Measurements from ENCODE around the gene WIPF2. TPM values are rescaled to one million over a fixed set of nuclear protein-coding genes. Genes with fewer than 3 reads are reported as not detected.
"Not testable (repeated sequence)": the region's sequence is repeated elsewhere in the genome, so short reads cannot be mapped to it uniquely, and the experiment has no call there.

The WIPF2 gene
- total and polyA plus RNA-seq, 5 donors from 2014 or later = 8.0 to 40.7 (median 9.6) TPM

DNA sequence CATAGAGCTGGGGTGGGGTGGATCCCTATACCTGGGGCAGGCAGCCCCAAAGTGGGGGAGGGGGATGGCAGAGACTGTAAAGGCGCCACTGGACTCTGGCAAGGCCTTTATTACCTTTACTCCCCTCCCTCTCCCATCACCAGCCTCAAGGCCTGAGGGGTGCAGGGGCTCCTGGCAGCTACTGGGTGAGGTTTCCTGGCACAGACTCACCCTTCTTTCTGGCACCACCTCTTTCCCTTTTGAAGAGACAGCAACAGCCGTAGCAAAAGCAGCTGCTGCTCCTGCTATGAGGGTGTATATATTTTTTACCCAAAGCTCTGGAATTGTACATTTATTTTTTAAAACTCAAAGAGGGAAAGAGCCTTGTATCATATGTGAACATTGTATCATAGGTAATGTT is 24.3 kb upstream of the WIPF2 start:
- Histone ChIP-seq H3K27me3 (ENCODE audit: control insufficient read depth, insufficient read depth, low read length) (peaks cover 2% of the 10 kb centered on the region), H3K27ac (ENCODE audit: insufficient read depth, low read length, poor library complexity, severe bottlenecking) (no peak overlapping the region), H3K4me3 (ENCODE audit: low read depth, low read length) (no peak overlapping the region), H3K4me1 (ENCODE audit: control insufficient read depth, insufficient read depth, low read length, poor library complexity, severe bottlenecking) (peaks cover 12% of the 10 kb centered on the region), H3K9me3 (ENCODE audit: control insufficient read depth in 2 of 2, low read length in 2 of 2) (no peaks in the 10 kb centered on the region), H3K36me3 (ENCODE audit: control insufficient read depth, insufficient read depth, low read length) (no peaks in the 10 kb centered on the region)
- DNase-seq = no peak
- Mint-ChIP-seq H3K36me3 (no peaks in the 10 kb centered on the region), H3K27ac (no peak overlapping the region), H3K4me1 (peaks cover 3 to 15% (median 6%) of the 10 kb centered on the region in 4 donors), H3K4me3 (peak overlapping the region in 1 of 4 donors; percentile 71), H3K9me3 (peaks cover 0 to 1% (median 0%) of the 10 kb centered on the region in 7 donors), H3K27me3 (peaks cover 5% of the 10 kb centered on the region)
- ATAC-seq (ENCODE audit: low read depth in 2 of 2) = no peak

DNA sequence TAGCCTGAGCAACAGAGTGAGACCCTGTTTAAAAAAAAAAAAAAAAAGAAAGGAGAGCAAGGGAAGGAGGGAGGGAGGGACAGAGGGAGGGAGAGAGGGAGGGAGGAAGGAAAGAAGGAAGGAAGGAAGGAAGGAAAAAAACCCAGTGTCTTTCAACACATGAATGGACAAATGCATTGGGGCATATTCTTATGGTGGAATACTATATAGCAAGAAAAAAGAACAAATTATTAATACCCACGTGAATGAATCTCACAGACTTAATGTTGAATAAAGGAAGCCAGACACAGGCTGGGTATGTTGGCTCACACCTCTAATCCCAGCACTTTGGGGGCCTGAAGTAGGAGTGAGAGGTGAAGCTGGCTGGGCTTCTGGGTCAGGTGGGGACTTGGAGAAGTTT is 21.6 kb upstream of the WIPF2 start:
- no peak overlapping the region for H3K4me3 ChIP-seq (ENCODE audit: low read depth, low read length)
- H3K9me3 ChIP-seq (ENCODE audit: control insufficient read depth in 2 of 2, low read length in 2 of 2) = no peaks in the 10 kb centered on the region
- ATAC-seq (ENCODE audit: low read depth in 2 of 2) (no peak), DNase-seq (no peak)
- no peaks in the 10 kb centered on the region for H3K4me1 ChIP-seq (ENCODE audit: control insufficient read depth, insufficient read depth, low read length, poor library complexity, severe bottlenecking)
- no peak overlapping the region for H3K27ac Mint-ChIP-seq
- no peaks in the 10 kb centered on the region for H3K36me3 ChIP-seq (ENCODE audit: control insufficient read depth, insufficient read depth, low read length)
- no peak overlapping the region for H3K4me3 Mint-ChIP-seq
- peaks cover 2% of the 10 kb centered on the region for H3K27me3 ChIP-seq (ENCODE audit: control insufficient read depth, insufficient read depth, low read length)
- no peaks in the 10 kb centered on the region for H3K36me3 Mint-ChIP-seq
- H3K27me3 Mint-ChIP-seq = peaks cover 12% of the 10 kb centered on the region
- H3K9me3 Mint-ChIP-seq = peaks cover 0 to 1% (median 0%) of the 10 kb centered on the region in 7 donors
- no peak overlapping the region for H3K27ac ChIP-seq (ENCODE audit: insufficient read depth, low read length, poor library complexity, severe bottlenecking)
- peaks cover 0 to 18% (median 5%) of the 10 kb centered on the region in 4 donors for H3K4me1 Mint-ChIP-seq

DNA sequence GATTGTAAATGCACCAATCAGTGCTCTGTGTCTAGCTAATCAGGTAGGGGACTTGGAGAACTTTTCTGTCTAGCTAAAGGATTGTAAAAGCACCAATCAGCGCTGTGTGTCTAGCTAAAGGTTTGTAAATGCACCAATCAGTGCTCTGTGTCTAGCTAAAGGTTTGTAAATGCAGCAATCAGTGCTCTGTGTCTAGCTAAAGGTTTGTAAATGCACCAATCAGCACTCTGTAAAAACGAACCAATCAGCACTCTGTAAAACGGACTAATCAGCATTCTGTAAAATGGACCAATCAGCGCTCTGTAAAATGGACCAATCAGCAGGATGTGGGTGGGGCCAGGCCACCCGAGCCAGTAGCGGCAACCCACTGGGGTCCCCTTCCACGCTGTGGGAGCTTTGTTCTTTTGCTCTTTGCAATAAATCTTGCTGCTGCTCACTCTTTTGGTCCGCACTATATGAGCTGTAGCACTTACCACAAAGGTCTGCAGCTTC is 21.1 kb upstream of the WIPF2 start:
- Mint-ChIP-seq H3K27me3 (peaks cover 14% of the 10 kb centered on the region), H3K4me1 (peaks cover 0 to 18% (median 5%) of the 10 kb centered on the region in 4 donors), H3K4me3 (peak overlapping the region in 2 of 4 donors; percentile 19 to 71)
- not testable (repeated sequence) for H3K4me3 ChIP-seq (ENCODE audit: low read depth, low read length); H3K36me3 ChIP-seq (ENCODE audit: control insufficient read depth, insufficient read depth, low read length); DNase-seq; ATAC-seq (ENCODE audit: low read depth in 2 of 2); H3K27ac ChIP-seq (ENCODE audit: insufficient read depth, low read length, poor library complexity, severe bottlenecking); H3K27ac Mint-ChIP-seq; H3K27me3 ChIP-seq (ENCODE audit: control insufficient read depth, insufficient read depth, low read length); H3K4me1 ChIP-seq (ENCODE audit: control insufficient read depth, insufficient read depth, low read length, poor library complexity, severe bottlenecking); H3K9me3 Mint-ChIP-seq; H3K9me3 ChIP-seq (ENCODE audit: control insufficient read depth in 2 of 2, low read length in 2 of 2); H3K36me3 Mint-ChIP-seq

DNA sequence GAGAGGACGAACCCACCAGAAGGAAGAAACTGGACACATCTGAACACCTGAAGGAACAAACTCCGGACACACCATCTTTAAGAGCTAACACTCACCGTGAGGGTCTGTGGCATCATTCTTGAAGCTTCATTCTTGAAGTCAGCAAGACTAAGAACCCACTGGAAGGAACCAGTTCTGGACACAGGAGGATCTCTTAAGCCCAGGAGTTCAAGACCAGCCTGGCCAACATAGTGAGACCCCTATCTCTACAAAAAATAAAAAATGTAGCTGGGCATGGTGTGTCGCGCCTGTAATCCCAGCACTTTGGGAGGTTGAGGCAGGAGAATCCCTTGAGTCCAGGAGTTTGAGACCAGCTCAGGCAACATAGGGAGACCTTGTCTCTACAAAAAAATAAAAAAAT is 20.5 kb upstream of the WIPF2 start:
- H3K4me3 ChIP-seq (ENCODE audit: low read depth, low read length) = no peak overlapping the region
- Mint-ChIP-seq H3K27me3 (peaks cover 16% of the 10 kb centered on the region), H3K27ac (peak overlapping the region in 1 of 3 donors; percentile 56), H3K9me3 (peaks cover 0 to 1% (median 0%) of the 10 kb centered on the region in 7 donors), H3K4me1 (peaks cover 0 to 18% (median 5%) of the 10 kb centered on the region in 4 donors), H3K36me3 (no peaks in the 10 kb centered on the region), H3K4me3 (peak overlapping the region in 2 of 4 donors; percentile 19 to 71)
- ATAC-seq (ENCODE audit: low read depth in 2 of 2) = no peak
- H3K4me1 ChIP-seq (ENCODE audit: control insufficient read depth, insufficient read depth, low read length, poor library complexity, severe bottlenecking) = no peaks in the 10 kb centered on the region
- H3K9me3 ChIP-seq (ENCODE audit: control insufficient read depth in 2 of 2, low read length in 2 of 2) = no peaks in the 10 kb centered on the region
- DNase-seq = no peak
- no peak overlapping the region for H3K27ac ChIP-seq (ENCODE audit: insufficient read depth, low read length, poor library complexity, severe bottlenecking)
- no peaks in the 10 kb centered on the region for H3K36me3 ChIP-seq (ENCODE audit: control insufficient read depth, insufficient read depth, low read length)
- peaks cover 2% of the 10 kb centered on the region for H3K27me3 ChIP-seq (ENCODE audit: control insufficient read depth, insufficient read depth, low read length)

DNA sequence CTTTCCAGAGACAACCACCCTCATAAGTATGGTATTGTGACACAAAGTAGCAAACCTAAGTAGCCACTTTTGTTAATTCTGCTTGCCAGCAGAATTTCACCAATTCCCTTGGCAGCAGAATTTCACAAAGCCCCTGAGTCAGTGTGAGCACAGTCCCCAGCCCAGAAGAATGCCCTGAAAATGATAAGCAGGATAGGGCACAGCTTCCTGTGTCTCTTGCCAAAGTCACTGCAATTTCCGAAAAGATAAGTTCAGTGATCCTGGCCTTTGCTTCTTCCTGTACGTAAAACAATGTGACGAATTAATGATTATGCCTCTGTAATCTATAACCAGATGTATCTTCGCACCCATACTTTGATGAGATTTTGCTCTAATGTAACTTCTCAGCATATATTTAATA is 16.0 kb upstream of the WIPF2 start:
- H3K27me3 Mint-ChIP-seq = peaks cover 18% of the 10 kb centered on the region
- Histone ChIP-seq H3K27ac (ENCODE audit: insufficient read depth, low read length, poor library complexity, severe bottlenecking) (no peak overlapping the region), H3K4me1 (ENCODE audit: control insufficient read depth, insufficient read depth, low read length, poor library complexity, severe bottlenecking) (no peaks in the 10 kb centered on the region), H3K9me3 (ENCODE audit: control insufficient read depth in 2 of 2, low read length in 2 of 2) (no peaks in the 10 kb centered on the region), H3K36me3 (ENCODE audit: control insufficient read depth, insufficient read depth, low read length) (no peaks in the 10 kb centered on the region), H3K27me3 (ENCODE audit: control insufficient read depth, insufficient read depth, low read length) (peaks cover 2% of the 10 kb centered on the region), H3K4me3 (ENCODE audit: low read depth, low read length) (no peak overlapping the region)
- ATAC-seq (ENCODE audit: low read depth in 2 of 2) = no peak
- no peak for DNase-seq
- H3K4me1 Mint-ChIP-seq = peaks cover 0 to 13% (median 5%) of the 10 kb centered on the region in 4 donors
- H3K36me3 Mint-ChIP-seq = no peaks in the 10 kb centered on the region
- no peaks in the 10 kb centered on the region for H3K9me3 Mint-ChIP-seq
- peak overlapping the region in 1 of 3 donors; percentile 69 for H3K27ac Mint-ChIP-seq
- H3K4me3 Mint-ChIP-seq = no peak overlapping the region

DNA sequence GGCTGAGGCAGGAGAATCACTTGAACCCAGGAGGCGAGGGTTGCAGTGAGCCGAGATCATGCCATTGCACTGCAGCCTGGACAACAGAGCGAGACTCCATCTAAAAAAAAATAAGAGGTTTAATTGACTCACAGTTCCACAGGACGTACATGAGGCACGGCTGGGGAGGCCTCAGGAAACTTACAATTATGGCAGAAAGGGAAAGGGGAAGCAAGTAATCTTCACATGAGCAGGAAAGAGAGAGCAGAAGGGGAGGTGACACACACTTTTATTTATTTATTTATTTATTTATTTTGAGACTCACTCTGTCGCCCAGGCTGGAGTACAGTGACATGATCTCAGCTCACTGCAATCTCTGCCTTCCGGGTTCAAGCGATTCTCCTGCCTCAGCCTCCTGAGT is 12.9 kb upstream of the WIPF2 start:
- H3K27me3 Mint-ChIP-seq = peaks cover 22% of the 10 kb centered on the region
- not testable (repeated sequence) for H3K27me3 ChIP-seq (ENCODE audit: control insufficient read depth, insufficient read depth, low read length); H3K36me3 ChIP-seq (ENCODE audit: control insufficient read depth, insufficient read depth, low read length); ATAC-seq (ENCODE audit: low read depth in 2 of 2); H3K4me1 Mint-ChIP-seq; DNase-seq; H3K27ac Mint-ChIP-seq; H3K36me3 Mint-ChIP-seq; H3K27ac ChIP-seq (ENCODE audit: insufficient read depth, low read length, poor library complexity, severe bottlenecking); H3K9me3 Mint-ChIP-seq; H3K9me3 ChIP-seq (ENCODE audit: control insufficient read depth in 2 of 2, low read length in 2 of 2); H3K4me1 ChIP-seq (ENCODE audit: control insufficient read depth, insufficient read depth, low read length, poor library complexity, severe bottlenecking); H3K4me3 ChIP-seq (ENCODE audit: low read depth, low read length); H3K4me3 Mint-ChIP-seq

DNA sequence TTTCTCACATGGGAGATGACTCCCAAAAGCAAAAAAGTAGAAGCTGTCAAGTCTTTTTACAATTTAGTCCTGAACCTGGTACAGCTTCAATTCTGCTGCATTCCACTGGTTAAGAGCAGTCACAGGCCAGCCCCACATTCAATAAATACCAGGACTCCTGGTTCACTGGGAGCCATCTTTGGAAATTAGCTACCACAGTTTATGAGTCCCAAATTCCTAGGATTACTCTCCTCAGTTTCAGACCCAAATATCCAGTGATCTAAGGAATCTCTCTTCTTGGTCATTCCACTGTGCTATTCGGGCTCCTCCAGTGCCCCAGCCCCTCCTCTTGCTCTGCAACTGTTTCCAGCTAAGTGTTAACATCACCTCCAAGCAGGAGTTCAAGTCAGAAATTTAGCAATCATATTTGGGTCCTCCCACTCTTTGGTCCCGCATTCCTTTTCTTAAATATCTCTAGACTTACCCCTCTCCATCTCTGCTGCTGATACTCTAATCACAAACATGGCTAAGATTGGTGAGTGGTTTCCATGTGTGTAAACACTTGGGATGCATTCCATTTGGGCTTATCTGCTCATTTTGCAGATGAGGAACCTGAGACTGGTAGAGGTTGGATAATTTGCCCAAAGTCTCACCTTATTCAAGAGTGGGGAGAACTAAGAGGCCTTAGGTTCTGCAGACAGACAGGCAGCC is 9.6 kb upstream of the WIPF2 start:
- Histone ChIP-seq H3K9me3 (ENCODE audit: control insufficient read depth in 2 of 2, low read length in 2 of 2) (no peaks in the 10 kb centered on the region), H3K36me3 (ENCODE audit: control insufficient read depth, insufficient read depth, low read length) (no peaks in the 10 kb centered on the region), H3K4me1 (ENCODE audit: control insufficient read depth, insufficient read depth, low read length, poor library complexity, severe bottlenecking) (no peaks in the 10 kb centered on the region), H3K27me3 (ENCODE audit: control insufficient read depth, insufficient read depth, low read length) (peaks cover 3% of the 10 kb centered on the region), H3K27ac (ENCODE audit: insufficient read depth, low read length, poor library complexity, severe bottlenecking) (no peak overlapping the region), H3K4me3 (ENCODE audit: low read depth, low read length) (no peak overlapping the region)
- Mint-ChIP-seq H3K4me1 (no peaks in the 10 kb centered on the region), H3K36me3 (no peaks in the 10 kb centered on the region), H3K9me3 (no peaks in the 10 kb centered on the region), H3K27me3 (peaks cover 10% of the 10 kb centered on the region), H3K27ac (no peak overlapping the region), H3K4me3 (no peak overlapping the region)
- ATAC-seq (ENCODE audit: low read depth in 2 of 2) (no peak), DNase-seq (no peak)

DNA sequence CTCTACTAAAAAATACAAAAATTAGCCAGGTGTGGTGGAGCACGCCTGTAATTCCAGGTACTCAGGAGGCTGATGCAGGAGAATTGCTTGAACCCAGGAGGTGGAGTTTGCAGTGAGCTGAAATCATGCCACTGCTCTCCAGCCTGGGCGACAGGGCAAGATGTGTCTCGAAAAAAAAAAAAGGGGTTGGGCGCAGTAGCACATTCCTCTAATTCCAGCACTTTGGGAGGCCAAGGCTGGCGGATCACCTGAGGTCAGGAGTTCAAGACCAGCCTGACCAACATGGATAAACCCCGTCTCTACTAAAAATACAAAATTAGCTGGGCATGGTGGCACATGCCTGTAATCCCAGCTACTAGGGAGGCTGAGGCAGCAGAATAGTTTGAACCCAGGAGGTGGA is 5.2 kb upstream of the WIPF2 start:
- not testable (repeated sequence) for H3K9me3 ChIP-seq (ENCODE audit: control insufficient read depth in 2 of 2, low read length in 2 of 2); ATAC-seq (ENCODE audit: low read depth in 2 of 2); H3K4me3 Mint-ChIP-seq; H3K36me3 ChIP-seq (ENCODE audit: control insufficient read depth, insufficient read depth, low read length); H3K27me3 ChIP-seq (ENCODE audit: control insufficient read depth, insufficient read depth, low read length); H3K27ac ChIP-seq (ENCODE audit: insufficient read depth, low read length, poor library complexity, severe bottlenecking); H3K4me1 ChIP-seq (ENCODE audit: control insufficient read depth, insufficient read depth, low read length, poor library complexity, severe bottlenecking); H3K27me3 Mint-ChIP-seq; H3K27ac Mint-ChIP-seq; DNase-seq; H3K4me3 ChIP-seq (ENCODE audit: low read depth, low read length); H3K36me3 Mint-ChIP-seq; H3K9me3 Mint-ChIP-seq
- peaks cover 0 to 13% (median 6%) of the 10 kb centered on the region in 4 donors for H3K4me1 Mint-ChIP-seq
